Stimulated activated CD8-positive, alpha-beta memory T cell treated with anti-CD3 and anti-CD28 coated beads, Interleukin-15, amount 100 ng/mL, for 4 hours (primary cell): ENCODE data around the gene AGO4.
"Not testable (repeated sequence)": the region's sequence is repeated elsewhere in the genome, so short reads cannot be mapped to it uniquely, and the experiment has no call there.

Source experiments
- DNase-seq, 2 donors: peaks; one replicate each; pipeline ENCODE4 v3.0.0-alpha.2; 2020; ENCODE audit warnings: low read depth in 2 of 2

Gene AGO4

DNA sequence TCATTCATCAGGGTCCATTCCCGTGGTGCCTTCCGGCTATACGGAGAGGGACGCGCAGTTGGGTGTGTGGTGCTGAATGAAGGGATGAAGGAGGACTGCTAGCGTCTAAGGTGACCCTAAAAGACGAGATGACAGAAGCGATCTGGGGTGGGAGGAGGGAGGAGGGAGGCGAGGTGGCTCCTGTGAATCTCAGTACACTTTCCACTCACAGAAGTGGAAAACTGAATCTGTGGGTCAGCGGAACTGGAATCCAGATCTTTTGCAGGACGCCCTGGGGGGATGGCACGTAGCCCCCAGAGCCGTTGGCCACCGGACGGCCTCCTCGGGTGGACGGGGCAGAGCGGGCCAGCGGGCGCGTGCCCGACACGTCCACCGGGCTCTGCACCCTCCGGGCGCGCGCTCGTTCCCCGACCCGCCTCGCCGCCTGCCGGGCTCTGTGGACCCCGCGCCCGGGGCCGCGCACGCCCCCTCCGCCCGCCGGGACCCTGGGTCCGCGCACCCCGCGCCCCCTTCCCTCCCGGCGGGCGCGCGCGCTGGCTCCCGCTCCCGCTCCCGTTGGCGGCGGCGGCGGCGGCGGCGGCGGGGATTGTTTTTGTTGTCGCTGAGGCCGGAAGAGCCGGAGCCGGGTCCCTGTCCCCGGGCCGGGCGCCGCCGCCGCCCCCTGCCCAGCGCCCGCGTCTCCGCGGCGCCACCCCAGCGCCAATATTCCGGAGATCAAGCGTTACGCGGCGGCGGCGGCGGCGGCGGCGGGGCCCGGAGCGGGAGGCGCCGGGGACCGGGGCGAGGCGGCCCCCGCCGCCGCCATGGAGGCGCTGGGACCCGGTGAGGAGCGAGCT, at the start of gene AGO4:
Gene AGO4 (plus strand): TSS at position 403 of the 836 bp plus-strand sequence. CDS start 401 bp downstream, at position 804.
- no peak for DNase-seq

DNA sequence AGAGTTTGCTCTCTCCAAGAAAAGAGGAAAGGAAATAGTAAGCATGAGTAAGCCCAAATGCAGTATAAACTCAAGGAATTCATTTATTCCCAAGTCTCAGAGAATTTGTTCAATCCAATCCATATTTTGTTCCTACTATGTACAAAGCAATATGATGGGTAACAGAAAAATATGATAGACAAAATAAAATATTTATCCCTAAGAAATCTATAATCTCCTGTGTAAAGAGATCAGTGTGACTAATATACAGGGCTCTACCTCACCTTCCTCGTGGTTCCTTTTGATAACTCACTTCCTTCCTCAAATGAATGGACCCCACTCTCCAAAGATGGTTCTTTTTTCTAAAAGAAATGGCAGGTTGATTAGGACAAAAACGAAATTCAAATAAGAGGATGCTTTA, 45.7 kb upstream of the AGO4 start:
- no peak for DNase-seq

GRCh38 chr1:35763201-35763600, 44.6 kb upstream of the AGO4 start:
- no peak for DNase-seq

DNA sequence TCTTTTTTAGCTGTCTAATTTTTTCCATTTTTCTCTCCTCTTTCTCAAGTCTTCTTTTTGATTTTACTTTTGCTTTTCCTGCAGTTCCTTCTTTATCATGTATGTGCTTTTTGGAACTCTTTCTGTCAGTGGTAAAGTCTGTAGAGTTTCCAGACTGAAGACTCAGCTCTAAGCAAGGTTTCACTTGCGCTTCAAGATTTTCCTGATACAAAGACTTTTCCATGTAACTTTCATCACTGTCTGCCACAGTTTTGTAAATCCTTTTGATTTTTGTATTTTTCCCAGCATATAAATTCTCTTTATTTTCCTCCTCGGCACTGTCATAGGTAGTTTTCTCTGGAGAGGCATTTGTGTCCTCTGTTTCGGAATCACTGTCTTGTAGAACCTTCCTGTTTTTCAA, 43.5 kb upstream of the AGO4 start:
- no peak for DNase-seq

GRCh38 chr1:35768350-35769187, 39.2 kb upstream of the AGO4 start:
- no peak for DNase-seq

DNA sequence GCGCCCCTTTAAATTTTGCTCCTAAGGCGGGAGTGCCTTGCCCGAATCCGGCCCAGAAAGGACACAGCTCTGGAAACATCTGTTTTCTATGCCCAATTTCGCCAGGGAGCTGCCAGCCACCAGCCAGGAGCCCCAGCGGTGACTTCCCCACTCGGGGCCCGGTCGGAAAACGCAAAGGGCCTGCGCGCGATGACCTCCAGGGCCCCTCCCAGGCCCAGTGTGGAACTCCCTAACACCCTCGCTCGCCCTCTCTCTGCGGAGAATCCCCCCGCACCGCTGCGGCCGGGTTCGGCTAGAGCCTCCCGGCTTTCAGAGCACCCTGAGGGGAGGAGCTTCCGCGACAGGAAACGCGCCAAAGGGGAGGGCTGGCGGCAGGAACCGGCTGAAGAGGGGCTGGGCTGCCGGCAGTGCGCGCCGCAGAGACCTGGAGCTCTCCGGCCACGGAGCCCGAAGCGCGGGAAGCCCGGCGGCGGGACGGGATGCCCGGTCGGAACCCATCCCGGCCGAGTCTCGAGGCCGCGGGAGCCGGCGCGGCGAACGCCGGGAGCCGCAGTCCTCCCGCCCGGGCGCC, 38.5 kb upstream of the AGO4 start:
- peak; percentile 58 to 68 for DNase-seq

DNA sequence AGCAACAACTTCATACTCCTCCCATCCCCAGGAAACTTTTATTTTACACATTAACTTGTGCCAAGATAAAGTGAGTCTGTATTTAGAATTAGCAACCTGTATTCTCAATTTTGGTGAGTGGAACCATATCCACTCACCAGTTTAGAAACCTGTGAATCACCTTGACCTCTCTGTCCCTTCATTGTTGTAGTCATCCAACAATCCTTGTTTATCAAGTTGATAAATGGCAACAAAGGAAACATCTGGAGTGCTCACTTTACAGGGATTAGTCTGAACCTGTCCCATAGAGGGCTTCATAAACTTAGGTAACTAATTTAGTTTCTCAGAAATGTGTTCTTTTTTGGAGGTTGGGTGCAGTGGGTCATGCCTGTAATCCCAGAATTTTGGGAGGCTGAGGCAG, 34.1 kb upstream of the AGO4 start:
- no peak for DNase-seq

DNA sequence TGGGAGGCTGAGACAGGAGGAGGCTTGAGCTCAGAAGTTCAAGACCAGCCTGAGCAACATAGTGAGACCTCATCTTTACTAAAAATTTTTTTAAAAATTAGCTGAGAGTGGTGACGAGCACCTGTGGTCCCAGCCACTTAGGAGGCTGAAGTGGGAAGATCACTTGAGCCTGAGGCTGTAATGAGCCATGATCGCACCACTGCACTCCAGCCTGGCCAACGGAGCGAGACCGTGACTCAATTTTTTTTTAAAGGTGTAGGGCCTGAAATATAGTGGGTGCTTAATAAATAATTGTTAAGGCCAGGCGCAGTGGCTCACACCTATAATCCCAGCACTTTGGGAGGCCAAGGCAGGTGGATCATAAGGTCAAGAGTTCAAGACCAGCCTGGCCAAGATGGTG, 31.6 kb upstream of the AGO4 start:
- DNase-seq = not testable (repeated sequence)

GRCh38 chr1:35777109-35777508, 30.7 kb upstream of the AGO4 start:
- no peak for DNase-seq

- no peak for DNase-seq
These were observed 24.7 kb upstream of the AGO4 start for GRCh38 chr1:35783055-35783583.

DNA sequence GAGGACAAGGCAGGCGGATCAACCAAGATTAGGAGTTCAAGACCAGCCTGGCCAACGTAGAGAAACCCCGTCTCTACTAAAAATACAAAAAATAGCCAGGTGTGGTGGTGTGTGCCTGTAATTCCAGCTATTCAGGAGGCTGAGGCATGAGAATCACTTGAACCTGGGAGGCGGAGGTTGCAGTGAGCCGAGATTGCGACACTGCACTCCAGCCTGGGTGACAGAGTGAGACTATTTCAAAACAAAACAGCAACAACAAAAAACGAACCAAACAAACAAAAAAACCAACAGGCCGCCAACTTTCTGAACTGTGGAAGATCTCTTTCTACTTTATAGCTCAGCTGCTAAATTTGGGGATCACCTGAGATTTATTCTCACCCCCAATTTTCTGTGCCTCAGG, 23.5 kb upstream of the AGO4 start:
- not testable (repeated sequence) for DNase-seq

DNA sequence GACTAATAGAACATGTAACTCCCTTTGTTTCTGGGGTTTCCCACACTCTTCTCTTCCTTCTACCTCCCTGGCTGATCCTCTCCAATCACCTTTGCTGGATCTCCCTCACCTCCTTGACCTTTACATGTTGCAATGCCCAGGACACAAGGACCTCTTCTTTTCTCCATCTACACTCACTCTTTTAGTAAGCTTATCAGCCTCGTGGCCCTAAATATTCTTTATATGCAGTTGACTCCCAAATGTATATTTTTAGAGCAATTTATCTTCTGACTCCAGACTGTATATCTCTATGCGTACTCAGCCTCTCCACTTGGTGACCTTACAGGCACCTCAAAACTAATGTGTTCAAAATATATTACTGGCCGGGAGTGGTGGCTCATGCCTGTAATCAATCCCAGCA, 19.7 kb upstream of the AGO4 start:
- DNase-seq = no peak

DNA sequence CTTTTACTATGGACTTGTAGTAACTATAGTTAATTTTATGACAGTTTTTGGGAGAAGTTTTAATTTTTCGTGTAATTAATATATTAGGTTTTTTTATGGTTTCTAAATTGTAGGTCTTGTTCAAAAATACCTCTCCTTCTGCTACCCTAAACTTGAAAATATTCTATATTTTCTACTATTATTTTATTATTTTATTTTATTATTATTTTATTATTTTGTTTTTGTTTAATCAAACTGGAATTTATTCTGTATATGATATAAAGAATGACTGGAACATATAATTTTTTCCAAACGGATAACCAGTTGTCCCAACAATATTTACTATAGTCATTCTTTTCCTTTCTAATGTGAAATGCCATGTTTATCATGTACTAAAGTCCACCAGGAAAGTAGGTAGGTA, 17.1 kb upstream of the AGO4 start:
- DNase-seq = no peak

DNA sequence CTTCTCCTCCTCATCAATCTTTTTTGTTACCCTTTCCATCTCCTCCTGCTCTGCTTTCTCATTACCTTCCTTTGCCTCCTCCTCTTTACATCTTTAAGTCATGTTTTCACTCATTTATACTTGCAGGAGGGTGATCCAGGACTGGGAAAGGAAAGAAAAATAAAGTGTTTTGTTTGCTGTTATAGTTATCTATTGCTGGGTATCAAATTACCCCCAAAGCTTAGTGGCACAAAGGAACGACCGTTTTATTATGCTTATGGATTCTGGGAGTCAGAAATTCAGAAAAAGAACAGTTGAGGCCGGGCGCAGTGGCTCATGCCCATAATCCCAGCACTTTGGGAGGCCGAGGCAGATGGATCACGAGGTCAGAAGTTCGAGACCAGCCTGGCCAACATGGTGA, 12.5 kb upstream of the AGO4 start:
- no peak for DNase-seq

GRCh38 chr1:35797380-35797779, 10.4 kb upstream of the AGO4 start:
- DNase-seq = no peak

DNA sequence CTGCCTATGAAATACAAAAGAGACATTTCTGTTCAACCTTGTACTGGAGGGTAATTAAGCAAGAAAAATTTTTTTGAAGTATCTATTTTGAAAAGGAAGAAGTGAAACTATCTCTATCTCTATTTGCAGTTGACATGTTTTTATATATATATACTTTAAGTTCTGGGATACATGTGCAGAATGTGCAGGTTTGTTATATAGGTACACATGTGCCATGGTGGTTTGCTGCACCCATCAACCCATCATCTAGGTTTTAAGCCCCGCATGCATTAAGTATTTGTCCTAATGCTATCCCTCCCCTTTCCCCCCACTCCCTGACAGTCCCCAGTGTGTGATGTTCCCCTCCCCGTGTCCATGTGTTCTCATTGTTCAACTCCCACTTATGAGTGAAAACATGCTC, 9.8 kb upstream of the AGO4 start:
- not testable (repeated sequence) for DNase-seq

DNA sequence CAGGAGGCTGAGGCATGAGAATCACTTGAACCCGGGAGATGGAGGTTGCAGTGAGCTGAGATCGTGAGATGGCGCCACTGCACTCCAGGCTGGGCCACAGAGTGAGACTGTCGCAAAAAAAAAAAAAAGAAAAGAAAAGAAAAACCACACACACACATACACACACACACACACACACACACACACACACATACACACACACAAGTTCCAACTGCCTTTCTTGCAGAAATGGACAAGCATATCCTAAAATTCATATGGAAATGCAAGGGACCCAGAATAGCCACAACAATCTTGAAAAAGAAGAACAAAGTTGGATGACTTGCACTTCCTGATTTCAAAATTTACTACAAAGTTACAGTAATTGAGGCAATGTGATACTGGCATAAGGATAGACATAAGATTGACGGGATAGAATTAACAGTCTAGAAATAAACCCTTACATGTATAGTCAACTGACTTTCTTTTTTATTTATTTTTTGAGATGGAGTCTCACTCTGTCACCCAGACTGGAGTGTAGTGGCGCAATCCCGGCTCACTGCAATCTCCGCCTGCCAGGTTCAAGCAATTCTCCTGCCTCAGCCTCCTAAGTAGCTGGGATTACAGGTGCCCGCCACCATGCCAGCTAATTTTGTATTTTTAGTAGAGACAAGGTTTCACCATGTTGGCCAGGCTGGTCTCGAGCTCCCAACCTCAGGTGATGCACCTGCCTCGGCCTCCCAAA, 7.5 kb upstream of the AGO4 start:
- DNase-seq = not testable (repeated sequence)

- no peak for DNase-seq
These were observed 766 bp downstream of the AGO4 start for GRCh38 chr1:35808450-35809113.

GRCh38 chr1:35809114-35810095, 1.6 kb downstream of the AGO4 start:
- DNase-seq = no peak
